AG09309 (cell line): ENCODE results near the gene CTNNA1.
A peak's percentile ranks its signal among the peaks of the same experiment; 100 is the strongest.
"Not testable (repeated sequence)": the region's sequence is repeated elsewhere in the genome, so short reads cannot be mapped to it uniquely, and the experiment has no call there.

Experiments used
- DNase-seq: peaks from one replicate; pipeline ENCODE4 v3.0.0-alpha.2; 2010; ENCODE audit warnings: low read depth
- H3K4me3 ChIP-seq: 2 replicates; pipeline ENCODE4 v1.5.1; 2011; ENCODE audit warnings: mild to moderate bottlenecking, low read depth, low read length, moderate library complexity; ENCODE audit not compliant: control insufficient read depth
- TF ChIP-seq, protein P1 (sequence below): IDR thresholded peaks from 2 replicates; pipeline ENCODE4 v1.5.1; 2011; ENCODE audit warnings: mild to moderate bottlenecking, low read depth, low read length, inconsistent platforms; ENCODE audit not compliant: insufficient read depth, control insufficient read depth; ENCODE audit errors: missing control alignments

Gene CTNNA1

DNA sequence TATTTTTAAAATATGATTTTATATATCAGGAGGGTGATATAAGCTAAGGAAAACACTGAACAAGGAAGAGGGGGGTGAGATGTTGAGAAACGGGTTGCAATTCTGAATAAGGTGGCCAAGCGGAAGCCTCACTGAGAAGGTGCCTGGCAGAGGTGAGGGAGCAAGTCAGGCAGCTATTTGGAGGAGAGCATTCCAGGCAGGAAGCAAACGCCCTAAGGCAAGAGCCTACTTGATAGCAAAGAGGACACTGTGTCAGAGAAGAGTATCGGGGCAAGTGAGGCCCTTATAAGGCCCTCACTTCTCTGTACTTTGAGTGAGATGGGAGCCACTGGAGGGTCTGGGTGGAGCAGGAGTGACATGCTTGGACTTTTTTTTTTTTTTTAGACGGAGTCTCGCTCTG is 8.0 kb upstream of the CTNNA1 start:
- no peak overlapping the region for H3K4me3 ChIP-seq
- DNase-seq: no peak
- TF ChIP-seq, protein P1, sequence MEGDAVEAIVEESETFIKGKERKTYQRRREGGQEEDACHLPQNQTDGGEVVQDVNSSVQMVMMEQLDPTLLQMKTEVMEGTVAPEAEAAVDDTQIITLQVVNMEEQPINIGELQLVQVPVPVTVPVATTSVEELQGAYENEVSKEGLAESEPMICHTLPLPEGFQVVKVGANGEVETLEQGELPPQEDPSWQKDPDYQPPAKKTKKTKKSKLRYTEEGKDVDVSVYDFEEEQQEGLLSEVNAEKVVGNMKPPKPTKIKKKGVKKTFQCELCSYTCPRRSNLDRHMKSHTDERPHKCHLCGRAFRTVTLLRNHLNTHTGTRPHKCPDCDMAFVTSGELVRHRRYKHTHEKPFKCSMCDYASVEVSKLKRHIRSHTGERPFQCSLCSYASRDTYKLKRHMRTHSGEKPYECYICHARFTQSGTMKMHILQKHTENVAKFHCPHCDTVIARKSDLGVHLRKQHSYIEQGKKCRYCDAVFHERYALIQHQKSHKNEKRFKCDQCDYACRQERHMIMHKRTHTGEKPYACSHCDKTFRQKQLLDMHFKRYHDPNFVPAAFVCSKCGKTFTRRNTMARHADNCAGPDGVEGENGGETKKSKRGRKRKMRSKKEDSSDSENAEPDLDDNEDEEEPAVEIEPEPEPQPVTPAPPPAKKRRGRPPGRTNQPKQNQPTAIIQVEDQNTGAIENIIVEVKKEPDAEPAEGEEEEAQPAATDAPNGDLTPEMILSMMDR: no peak

- H3K4me3 ChIP-seq: no peak overlapping the region
- TF ChIP-seq, protein P1: no peak
- no peak for DNase-seq
Measured at GRCh38 chr5:138748630-138749081, 4.6 kb upstream of the CTNNA1 start.

DNA sequence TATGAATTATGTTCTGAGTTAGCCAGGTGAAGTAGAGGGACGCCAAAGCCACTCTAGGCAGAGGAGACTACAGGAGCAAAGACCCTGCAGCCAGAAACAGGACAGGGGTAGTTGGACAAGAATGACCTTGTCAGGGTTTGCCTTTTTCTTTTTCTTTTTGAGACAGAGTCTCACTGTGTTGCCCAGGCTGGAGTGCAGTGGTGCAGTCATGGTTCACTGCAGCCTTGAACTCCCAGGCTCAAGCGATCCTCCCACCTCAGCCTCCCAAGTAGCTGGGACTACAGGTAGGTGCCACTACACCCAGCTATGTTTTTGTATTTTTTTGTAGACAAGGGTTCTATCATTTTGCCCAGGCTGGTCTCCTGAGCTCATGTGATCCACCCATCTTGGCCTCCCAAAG is 1.9 kb upstream of the CTNNA1 start:
- H3K4me3 ChIP-seq, DNase-seq: not testable (repeated sequence)

DNA sequence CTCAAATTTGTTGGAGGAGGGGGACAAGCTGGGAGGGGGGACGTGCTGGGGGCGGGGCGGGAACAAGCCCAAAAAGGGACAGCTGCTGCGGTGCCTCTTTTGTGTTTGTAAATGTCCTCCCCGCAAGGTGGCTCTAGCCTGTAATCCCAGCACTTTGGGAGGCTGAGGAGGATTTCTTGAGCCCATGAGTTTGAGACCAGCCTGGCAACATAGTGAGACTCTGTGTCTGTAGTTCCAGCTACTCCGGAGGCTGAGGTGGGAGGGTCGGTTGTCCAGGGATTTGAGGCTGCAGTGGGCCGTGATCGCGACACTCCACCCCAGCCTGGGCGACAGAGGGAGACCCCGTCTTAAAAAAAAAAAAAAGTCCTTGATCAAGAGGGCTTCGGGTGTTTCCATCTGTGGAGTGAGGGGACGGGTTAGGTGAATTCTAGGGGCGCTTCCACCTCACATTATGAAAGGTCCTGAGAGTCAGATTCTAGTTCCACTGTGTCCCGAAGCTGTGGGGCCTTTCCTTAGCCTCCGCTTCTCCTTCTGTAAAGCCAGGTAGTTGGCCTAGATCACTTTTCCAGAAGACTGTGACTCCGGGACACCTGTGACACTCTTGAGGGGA is 779 bp upstream of the CTNNA1 start:
- peak overlapping the region; percentile 95 for H3K4me3 ChIP-seq
- TF ChIP-seq, protein P1: no peak
- DNase-seq: no peak

DNA sequence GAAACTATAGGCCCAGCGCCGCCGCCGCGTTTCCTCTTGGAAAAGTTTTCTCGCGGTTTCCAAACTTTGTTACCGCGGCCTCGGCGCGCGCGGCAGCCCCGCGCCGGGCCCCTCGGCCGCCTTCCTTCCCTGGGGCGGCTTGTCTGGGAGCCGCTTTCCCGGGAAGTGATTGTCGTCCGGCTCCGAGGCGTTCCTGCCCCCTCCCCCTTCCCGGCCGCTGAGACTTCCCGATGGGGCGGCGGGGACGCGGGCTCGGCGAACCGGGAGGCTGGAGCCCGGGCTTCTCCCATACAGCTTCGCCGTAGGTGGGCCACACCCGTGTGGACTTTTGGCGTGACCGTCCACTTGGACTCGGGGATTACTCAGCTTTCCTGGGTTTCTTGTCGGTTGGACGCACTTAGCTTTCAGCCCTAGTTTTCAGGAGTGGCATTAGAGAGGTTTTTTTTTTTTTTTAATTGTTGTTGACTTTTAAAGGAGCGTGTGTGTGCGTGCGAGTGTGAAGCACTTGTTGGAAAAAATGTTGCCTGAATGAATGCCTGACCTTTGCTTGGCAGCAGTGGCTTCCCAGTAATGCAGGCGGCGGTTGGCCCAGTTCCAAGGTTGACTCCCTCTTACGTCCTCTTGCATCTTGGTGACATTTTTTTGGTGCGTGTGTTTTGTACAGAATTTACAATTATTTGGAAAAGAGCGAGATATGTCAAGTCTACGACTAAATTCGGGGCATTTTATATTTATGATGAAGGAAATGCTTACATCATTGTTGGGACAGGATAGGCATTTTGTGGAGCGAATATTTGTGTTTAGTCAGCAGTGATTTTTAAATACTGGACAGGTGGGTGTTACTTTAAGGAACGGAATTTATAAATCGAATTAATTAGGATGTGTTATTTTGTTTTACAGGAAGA is 821 bp downstream of the CTNNA1 start:
- DNase-seq: peak; percentile 75
- TF ChIP-seq, protein P1: no peak
- peak overlapping the region; percentile 95 for H3K4me3 ChIP-seq

GRCh38 chr5:138754699-138755057 is 1.5 kb downstream of the CTNNA1 start:
- H3K4me3 ChIP-seq: peak overlapping the region; percentile 95
- TF ChIP-seq, protein P1: no peak
- DNase-seq: no peak

GRCh38 chr5:138755084-138755748 is 2.0 kb downstream of the CTNNA1 start:
- DNase-seq: no peak
- peak overlapping the region; percentile 95 for H3K4me3 ChIP-seq
- TF ChIP-seq, protein P1: no peak
